ENCODE measurements around the gene CCDC14. TPM values are rescaled to one million over a fixed set of nuclear protein-coding genes. Genes with fewer than 3 reads are reported as not detected.

Gene CCDC14
- total and polyA plus RNA-seq, 12 donors: 5.8 to 18.9 (median 7.2) TPM

- H3K36me3 ChIP-seq: peaks cover 0 to 65% (median 12%) of the 10 kb centered on the region in 9 donors
- TF ChIP-seq CTCF (IDR thresholded peaks at IDR 0.05): no peak
- no peaks in the 10 kb centered on the region for H3K27me3 ChIP-seq
- H3K4me1 ChIP-seq: no peaks in the 10 kb centered on the region
- no peak for ATAC-seq
- intact Hi-C loops (cut with DNase I): no loop called here
- no peak overlapping the region for H3K4me3 ChIP-seq
- H3K9me3 ChIP-seq: peaks cover 0 to 46% (median 17%) of the 10 kb centered on the region in 11 donors
- WGBS, 2 donors: 96 to 99% methylated on average over 3 of the region's 3 CpGs
- DNase-seq: no peak
- H3K27ac ChIP-seq: no peak overlapping the region
Observed at GRCh38 chr3:123919353-123919752, 41.7 kb downstream of the CCDC14 start.

- no peak for TF ChIP-seq CTCF (IDR thresholded peaks at IDR 0.05)
- no peak for DNase-seq
- H3K9me3 ChIP-seq: peaks cover 0 to 4% (median 0%) of the 10 kb centered on the region in 11 donors
- WGBS, 2 donors: 78 to 98% methylated on average over 5 of the region's 5 CpGs
- peaks cover 0 to 24% (median 0%) of the 10 kb centered on the region in 9 donors for H3K36me3 ChIP-seq
- H3K27me3 ChIP-seq: no peaks in the 10 kb centered on the region
- H3K4me3 ChIP-seq: no peak overlapping the region
- no peak for ATAC-seq
- no peaks in the 10 kb centered on the region for H3K4me1 ChIP-seq
- no peak overlapping the region for H3K27ac ChIP-seq
- intact Hi-C loops (cut with DNase I): no loop called here
Observed at GRCh38 chr3:123914829-123915228, 46.2 kb downstream of the CCDC14 start.

GRCh38 chr3:123909785-123910184 is 51.2 kb downstream of the CCDC14 start:
- H3K36me3 ChIP-seq: peaks cover 0 to 7% (median 0%) of the 10 kb centered on the region in 9 donors
- no peak overlapping the region for H3K27ac ChIP-seq

GRCh38 chr3:123907720-123908119 is 53.3 kb downstream of the CCDC14 start:
- no peak for ATAC-seq
- WGBS, 2 donors: 75 to 76% methylated on average over 2 of the region's 2 CpGs
- Histone ChIP-seq H3K27ac (no peak overlapping the region), H3K9me3 (no peaks in the 10 kb centered on the region), H3K4me3 (no peak overlapping the region), H3K27me3 (no peaks in the 10 kb centered on the region), H3K4me1 (no peaks in the 10 kb centered on the region), H3K36me3 (no peaks in the 10 kb centered on the region)
- no peak for TF ChIP-seq CTCF (IDR thresholded peaks at IDR 0.05)
- no peak for DNase-seq
- intact Hi-C loops (cut with DNase I): no loop called here

More at GRCh38 chr3:123909785-123910184, 51.2 kb downstream of the CCDC14 start:
- no peaks in the 10 kb centered on the region for H3K27me3 ChIP-seq
- no peak for TF ChIP-seq CTCF (IDR thresholded peaks at IDR 0.05)
- 90 to 98% methylated on average over 2 of the region's 2 CpGs for WGBS, 2 donors
- no peaks in the 10 kb centered on the region for H3K9me3 ChIP-seq
- no peaks in the 10 kb centered on the region for H3K4me1 ChIP-seq
- no peak overlapping the region for H3K4me3 ChIP-seq
- ATAC-seq (no peak), DNase-seq (no peak)
- intact Hi-C loops (cut with DNase I): no loop called here
